GM12878 (cell line): Measurements from ENCODE around the gene P2RX1.

Experiments used
- CREB1 ChIP-seq: IDR thresholded peaks from 2 replicates; pipeline ENCODE4 v1.6.1; 2012; ENCODE audit warnings: low read depth, mild to moderate bottlenecking, inconsistent platforms
- KDM1A ChIP-seq: fragments of 200-600 bp; sonication (generic); IDR thresholded peaks from 2 replicates; pipeline ENCODE4 v1.6.1; 2016; ENCODE audit warnings: borderline replicate concordance
- RAD21 ChIP-seq: IDR thresholded peaks from 2 replicates; pipeline ENCODE4 v1.6.1; 2011; ENCODE audit warnings: mild to moderate bottlenecking, low read depth, low read length, moderate library complexity; ENCODE audit not compliant: insufficient read depth
- SMC3 ChIP-seq: IDR thresholded peaks from 2 replicates; pipeline ENCODE4 v1.6.1; 2011; ENCODE audit warnings: low read length, improper control_type of control experiment, borderline replicate concordance
- TF ChIP-seq, protein P1 (sequence below), 3 experiments: IDR thresholded peaks in 2 of 3; conservative IDR thresholded peaks in 1 of 3; 2 replicates each; pipeline ENCODE4 v1.5.1; 2011; ENCODE audit warnings: low read depth in 3 of 3, low read length in 3 of 3, mild to moderate bottlenecking in 3 of 3, control low read depth in 2 of 3, moderate library complexity in 2 of 3, inconsistent platforms in 1 of 3, mixed read lengths in 1 of 3; ENCODE audit not compliant: control insufficient read depth in 2 of 3, insufficient read depth in 1 of 3; ENCODE audit errors: extremely low read depth in 1 of 3
- TF ChIP-seq, protein P2 (sequence below): IDR thresholded peaks from 2 replicates; pipeline ENCODE4 v1.6.1; 2012; ENCODE audit warnings: low read length, inconsistent platforms
- TF ChIP-seq, protein P3 (sequence below): IDR thresholded peaks from 2 replicates; pipeline ENCODE4 v1.6.1; 2011; ENCODE audit warnings: mild to moderate bottlenecking, low read depth, low read length, moderate library complexity; ENCODE audit not compliant: insufficient replicate concordance

- TF ChIP-seq SMC3 (no peak), KDM1A (no peak), RAD21 (no peak), CREB1 (no peak)
- TF ChIP-seq, protein P1, sequence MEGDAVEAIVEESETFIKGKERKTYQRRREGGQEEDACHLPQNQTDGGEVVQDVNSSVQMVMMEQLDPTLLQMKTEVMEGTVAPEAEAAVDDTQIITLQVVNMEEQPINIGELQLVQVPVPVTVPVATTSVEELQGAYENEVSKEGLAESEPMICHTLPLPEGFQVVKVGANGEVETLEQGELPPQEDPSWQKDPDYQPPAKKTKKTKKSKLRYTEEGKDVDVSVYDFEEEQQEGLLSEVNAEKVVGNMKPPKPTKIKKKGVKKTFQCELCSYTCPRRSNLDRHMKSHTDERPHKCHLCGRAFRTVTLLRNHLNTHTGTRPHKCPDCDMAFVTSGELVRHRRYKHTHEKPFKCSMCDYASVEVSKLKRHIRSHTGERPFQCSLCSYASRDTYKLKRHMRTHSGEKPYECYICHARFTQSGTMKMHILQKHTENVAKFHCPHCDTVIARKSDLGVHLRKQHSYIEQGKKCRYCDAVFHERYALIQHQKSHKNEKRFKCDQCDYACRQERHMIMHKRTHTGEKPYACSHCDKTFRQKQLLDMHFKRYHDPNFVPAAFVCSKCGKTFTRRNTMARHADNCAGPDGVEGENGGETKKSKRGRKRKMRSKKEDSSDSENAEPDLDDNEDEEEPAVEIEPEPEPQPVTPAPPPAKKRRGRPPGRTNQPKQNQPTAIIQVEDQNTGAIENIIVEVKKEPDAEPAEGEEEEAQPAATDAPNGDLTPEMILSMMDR (IDR thresholded peaks at IDR 0.05 in 2 of 3, conservative IDR thresholded peaks at IDR 0.05 in 1 of 3; ENCODE audit: control insufficient read depth in 2 of 3, extremely low read depth in 1 of 3, insufficient read depth in 1 of 3, low read depth in 3 of 3, low read length in 3 of 3): no peak
- TF ChIP-seq, protein P2, sequence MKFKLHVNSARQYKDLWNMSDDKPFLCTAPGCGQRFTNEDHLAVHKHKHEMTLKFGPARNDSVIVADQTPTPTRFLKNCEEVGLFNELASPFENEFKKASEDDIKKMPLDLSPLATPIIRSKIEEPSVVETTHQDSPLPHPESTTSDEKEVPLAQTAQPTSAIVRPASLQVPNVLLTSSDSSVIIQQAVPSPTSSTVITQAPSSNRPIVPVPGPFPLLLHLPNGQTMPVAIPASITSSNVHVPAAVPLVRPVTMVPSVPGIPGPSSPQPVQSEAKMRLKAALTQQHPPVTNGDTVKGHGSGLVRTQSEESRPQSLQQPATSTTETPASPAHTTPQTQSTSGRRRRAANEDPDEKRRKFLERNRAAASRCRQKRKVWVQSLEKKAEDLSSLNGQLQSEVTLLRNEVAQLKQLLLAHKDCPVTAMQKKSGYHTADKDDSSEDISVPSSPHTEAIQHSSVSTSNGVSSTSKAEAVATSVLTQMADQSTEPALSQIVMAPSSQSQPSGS: no peak
- TF ChIP-seq, protein P3, sequence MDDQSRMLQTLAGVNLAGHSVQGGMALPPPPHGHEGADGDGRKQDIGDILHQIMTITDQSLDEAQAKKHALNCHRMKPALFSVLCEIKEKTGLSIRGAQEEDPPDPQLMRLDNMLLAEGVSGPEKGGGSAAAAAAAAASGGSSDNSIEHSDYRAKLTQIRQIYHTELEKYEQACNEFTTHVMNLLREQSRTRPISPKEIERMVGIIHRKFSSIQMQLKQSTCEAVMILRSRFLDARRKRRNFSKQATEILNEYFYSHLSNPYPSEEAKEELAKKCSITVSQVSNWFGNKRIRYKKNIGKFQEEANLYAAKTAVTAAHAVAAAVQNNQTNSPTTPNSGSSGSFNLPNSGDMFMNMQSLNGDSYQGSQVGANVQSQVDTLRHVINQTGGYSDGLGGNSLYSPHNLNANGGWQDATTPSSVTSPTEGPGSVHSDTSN: no peak
Measured at GRCh38 chr17:3860939-3861700, 55.1 kb downstream of the P2RX1 start.
